ENCODE data around the gene CLPTM1L. TPM values are rescaled to one million over a fixed set of nuclear protein-coding genes. Genes with fewer than 3 reads are reported as not detected.

Gene CLPTM1L
- total and polyA plus RNA-seq, 2 donors (not counting 1 experiment from before 2014, with no cell fraction given) = 78.4 to 99.9 TPM

DNA sequence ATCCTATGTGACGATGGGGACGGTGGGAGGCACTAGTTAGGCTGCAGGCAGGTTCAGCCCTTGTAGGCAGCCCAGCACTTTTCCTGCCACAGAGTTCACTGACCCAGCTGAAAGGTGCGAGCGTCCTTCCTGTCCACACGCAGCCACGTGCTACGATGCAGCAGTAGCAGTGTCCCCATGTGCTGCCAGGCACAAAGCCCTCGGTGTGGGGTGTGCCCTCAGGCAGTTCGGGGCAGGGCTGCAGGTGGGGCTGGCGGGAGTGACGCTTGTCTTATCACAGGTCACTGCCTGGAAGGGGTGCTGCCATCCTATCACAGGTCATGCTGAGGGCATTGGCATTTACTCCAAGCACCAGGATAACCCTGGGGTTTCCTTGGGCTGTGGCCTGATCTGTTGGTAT lies 46.8 kb upstream of the CLPTM1L start:
- no peak overlapping the region for H2AFZ ChIP-seq (ENCODE audit: insufficient read depth, low read depth, low read length, poor library complexity, severe bottlenecking)
- POLR2A ChIA-PET = no interaction called here
- no peaks in the 10 kb centered on the region for H3K79me2 ChIP-seq (ENCODE audit: control insufficient read depth, insufficient read depth, low read length)
- no peaks in the 10 kb centered on the region for H4K20me1 ChIP-seq (ENCODE audit: control insufficient read depth, insufficient read depth, low read length, poor library complexity, severe bottlenecking)
- H3K4me1 Mint-ChIP-seq = peaks cover 8% of the 10 kb centered on the region
- no peak overlapping the region for H3K4me3 Mint-ChIP-seq
- H3K27ac Mint-ChIP-seq = no peak overlapping the region
- H3K4me1 ChIP-seq (ENCODE audit: control insufficient read depth in 2 of 2, insufficient read depth in 2 of 2, low read length in 2 of 2) = peaks cover 4 to 6% of the 10 kb centered on the region in 2 donors
- intact Hi-C loops (cut with micrococcal nuclease) = no loop called here
- no peak overlapping the region for H3K27ac ChIP-seq (ENCODE audit: low read length in 2 of 2)
- H3K27me3 Mint-ChIP-seq = peaks cover 35% of the 10 kb centered on the region
- H3K27me3 ChIP-seq (replicated peaks in 1 of 4; ENCODE audit: control extremely low read depth in 1 of 4, control insufficient read depth in 3 of 4, insufficient read depth in 4 of 4, low read length in 3 of 4) = peaks cover 0 to 33% (median 4%) of the 10 kb centered on the region in 4 experiments
- CTCF ChIA-PET = no interaction called here
- TF ChIP-seq, protein P1, sequence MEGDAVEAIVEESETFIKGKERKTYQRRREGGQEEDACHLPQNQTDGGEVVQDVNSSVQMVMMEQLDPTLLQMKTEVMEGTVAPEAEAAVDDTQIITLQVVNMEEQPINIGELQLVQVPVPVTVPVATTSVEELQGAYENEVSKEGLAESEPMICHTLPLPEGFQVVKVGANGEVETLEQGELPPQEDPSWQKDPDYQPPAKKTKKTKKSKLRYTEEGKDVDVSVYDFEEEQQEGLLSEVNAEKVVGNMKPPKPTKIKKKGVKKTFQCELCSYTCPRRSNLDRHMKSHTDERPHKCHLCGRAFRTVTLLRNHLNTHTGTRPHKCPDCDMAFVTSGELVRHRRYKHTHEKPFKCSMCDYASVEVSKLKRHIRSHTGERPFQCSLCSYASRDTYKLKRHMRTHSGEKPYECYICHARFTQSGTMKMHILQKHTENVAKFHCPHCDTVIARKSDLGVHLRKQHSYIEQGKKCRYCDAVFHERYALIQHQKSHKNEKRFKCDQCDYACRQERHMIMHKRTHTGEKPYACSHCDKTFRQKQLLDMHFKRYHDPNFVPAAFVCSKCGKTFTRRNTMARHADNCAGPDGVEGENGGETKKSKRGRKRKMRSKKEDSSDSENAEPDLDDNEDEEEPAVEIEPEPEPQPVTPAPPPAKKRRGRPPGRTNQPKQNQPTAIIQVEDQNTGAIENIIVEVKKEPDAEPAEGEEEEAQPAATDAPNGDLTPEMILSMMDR (IDR thresholded peaks at IDR 0.05) = no peak
- TF ChIP-seq EZH2 (IDR thresholded peaks at IDR 0.05; ENCODE audit: borderline replicate concordance, insufficient read depth, low read depth, low read length, poor library complexity, severe bottlenecking) = no peak
- H3K4me2 ChIP-seq (replicated peaks; ENCODE audit: low read depth, low read length, poor library complexity, severe bottlenecking) = no peak overlapping the region
- H3K4me3 ChIP-seq (ENCODE audit: control extremely low read depth in 1 of 5, extremely low read depth in 1 of 5, insufficient read depth in 1 of 5, low read depth in 2 of 5, low read length in 4 of 5) = no peak overlapping the region
- 76% methylated on average over 11 of the region's 11 CpGs for WGBS (ENCODE audit: insufficient coverage)
- no peaks in the 10 kb centered on the region for H3K9me3 Mint-ChIP-seq (ENCODE audit: insufficient read depth)
- no peak overlapping the region for H3K9ac ChIP-seq (ENCODE audit: low read length)
- no peaks in the 10 kb centered on the region for H3K36me3 ChIP-seq (replicated peaks in 1 of 2; ENCODE audit: control extremely low read depth in 1 of 2, control insufficient read depth in 1 of 2, extremely low read depth in 1 of 2, insufficient read depth in 2 of 2, low read length in 1 of 2)
- no peak for DNase-seq
- no peak for ATAC-seq (ENCODE audit: low read depth)
- H3K9me3 ChIP-seq (ENCODE audit: control extremely low read depth in 1 of 3, control insufficient read depth in 2 of 3, insufficient read depth in 1 of 3, low read length in 2 of 3) = no peaks in the 10 kb centered on the region

DNA sequence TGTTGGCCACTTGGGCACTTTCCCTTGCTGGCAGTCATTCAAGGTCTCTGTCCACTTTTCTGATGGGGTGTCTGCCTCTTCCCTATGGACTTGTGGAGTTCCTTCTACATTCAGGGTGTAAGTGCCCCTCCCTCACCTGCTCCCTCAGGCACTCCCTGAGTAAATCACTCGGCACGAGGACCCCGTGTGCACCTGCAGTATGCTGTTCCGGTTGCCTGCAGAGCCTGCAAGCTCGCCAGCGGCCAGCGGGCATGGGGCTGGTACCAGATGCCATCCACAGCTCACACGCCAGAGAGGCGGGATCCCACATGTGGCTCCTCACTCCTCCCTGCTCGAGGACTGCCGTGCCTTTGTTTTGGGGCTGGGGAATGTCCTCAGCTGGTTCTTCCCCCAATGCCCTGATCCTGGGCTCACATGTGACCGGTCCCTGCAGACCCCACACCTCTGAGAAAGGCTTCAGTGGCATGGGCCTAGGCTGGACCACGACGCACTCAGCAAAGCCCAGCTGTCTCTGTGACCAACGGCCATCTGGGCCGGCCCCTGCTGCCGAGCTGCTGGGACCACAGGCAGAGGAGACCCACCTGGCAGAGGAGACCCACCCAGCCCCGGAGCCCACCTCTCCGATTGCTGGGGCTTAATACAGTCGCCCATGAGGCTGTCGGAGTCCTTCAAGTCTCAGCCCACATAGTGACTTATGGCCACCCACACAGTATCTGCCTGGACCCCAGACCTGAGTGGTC lies 46.1 kb upstream of the CLPTM1L start:
- Histone ChIP-seq H4K20me1 (ENCODE audit: control insufficient read depth, insufficient read depth, low read length, poor library complexity, severe bottlenecking) (no peaks in the 10 kb centered on the region), H3K79me2 (ENCODE audit: control insufficient read depth, insufficient read depth, low read length) (no peaks in the 10 kb centered on the region), H3K36me3 (replicated peaks in 1 of 2; ENCODE audit: control extremely low read depth in 1 of 2, control insufficient read depth in 1 of 2, extremely low read depth in 1 of 2, insufficient read depth in 2 of 2, low read length in 1 of 2) (no peaks in the 10 kb centered on the region), H3K9me3 (ENCODE audit: control extremely low read depth in 1 of 3, control insufficient read depth in 2 of 3, insufficient read depth in 1 of 3, low read length in 2 of 3) (no peaks in the 10 kb centered on the region), H3K9ac (ENCODE audit: low read length) (no peak overlapping the region), H3K27me3 (replicated peaks in 1 of 4; ENCODE audit: control extremely low read depth in 1 of 4, control insufficient read depth in 3 of 4, insufficient read depth in 4 of 4, low read length in 3 of 4) (peaks cover 0 to 33% (median 4%) of the 10 kb centered on the region in 4 experiments), H3K4me2 (replicated peaks; ENCODE audit: low read depth, low read length, poor library complexity, severe bottlenecking) (no peak overlapping the region), H3K27ac (ENCODE audit: low read length in 2 of 2) (no peak overlapping the region), H2AFZ (ENCODE audit: insufficient read depth, low read depth, low read length, poor library complexity, severe bottlenecking) (no peak overlapping the region), H3K4me1 (ENCODE audit: control insufficient read depth in 2 of 2, insufficient read depth in 2 of 2, low read length in 2 of 2) (peaks cover 7 to 10% of the 10 kb centered on the region in 2 donors), H3K4me3 (ENCODE audit: control extremely low read depth in 1 of 5, extremely low read depth in 1 of 5, insufficient read depth in 1 of 5, low read depth in 2 of 5, low read length in 4 of 5) (no peak overlapping the region)
- CTCF ChIA-PET = no interaction called here
- DNase-seq = no peak
- no peak for ATAC-seq (ENCODE audit: low read depth)
- intact Hi-C loops (cut with micrococcal nuclease) = no loop called here
- POLR2A ChIA-PET = no interaction called here
- H3K27ac Mint-ChIP-seq = no peak overlapping the region
- H3K4me1 Mint-ChIP-seq = peaks cover 14% of the 10 kb centered on the region
- WGBS (ENCODE audit: insufficient coverage) = 89% methylated on average over 21 of the region's 21 CpGs
- no peaks in the 10 kb centered on the region for H3K9me3 Mint-ChIP-seq (ENCODE audit: insufficient read depth)
- H3K4me3 Mint-ChIP-seq = no peak overlapping the region
- TF ChIP-seq, protein P1 (IDR thresholded peaks at IDR 0.05) = no peak
- TF ChIP-seq EZH2 (IDR thresholded peaks at IDR 0.05; ENCODE audit: borderline replicate concordance, insufficient read depth, low read depth, low read length, poor library complexity, severe bottlenecking) = no peak
- H3K27me3 Mint-ChIP-seq = peaks cover 28% of the 10 kb centered on the region
